ENCODE measurements around the gene PPIL1. TPM values are rescaled to one million over a fixed set of nuclear protein-coding genes. Genes with fewer than 3 reads are reported as not detected.

PPIL1 gene
- total and polyA plus RNA-seq, 2 donors (not counting 1 experiment from before 2014, with no cell fraction given) = 17.5 to 30.6 TPM

DNA sequence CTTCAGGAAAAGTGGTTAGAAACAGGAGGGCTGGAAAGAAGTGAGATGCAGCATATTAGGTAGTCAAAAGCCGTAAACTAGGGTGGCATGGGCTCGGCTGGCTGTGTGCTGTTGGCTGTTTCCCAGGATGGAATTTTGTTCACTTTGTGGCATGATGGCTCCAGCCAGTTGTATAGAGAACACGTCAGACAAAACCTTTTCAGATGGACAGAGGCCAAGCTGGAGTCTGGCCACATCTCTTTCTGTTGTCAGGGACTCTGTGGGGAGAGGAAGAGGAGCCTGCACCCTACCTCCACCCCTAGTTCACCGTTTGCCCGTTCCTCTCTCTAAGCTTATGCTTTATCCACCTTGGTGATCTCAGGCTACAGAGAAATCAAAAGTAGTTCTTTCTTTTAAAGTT is 33.2 kb upstream of the PPIL1 start:
- peak; percentile 71 to 80 for DNase-seq (ENCODE audit: low read depth in 2 of 2)

DNA sequence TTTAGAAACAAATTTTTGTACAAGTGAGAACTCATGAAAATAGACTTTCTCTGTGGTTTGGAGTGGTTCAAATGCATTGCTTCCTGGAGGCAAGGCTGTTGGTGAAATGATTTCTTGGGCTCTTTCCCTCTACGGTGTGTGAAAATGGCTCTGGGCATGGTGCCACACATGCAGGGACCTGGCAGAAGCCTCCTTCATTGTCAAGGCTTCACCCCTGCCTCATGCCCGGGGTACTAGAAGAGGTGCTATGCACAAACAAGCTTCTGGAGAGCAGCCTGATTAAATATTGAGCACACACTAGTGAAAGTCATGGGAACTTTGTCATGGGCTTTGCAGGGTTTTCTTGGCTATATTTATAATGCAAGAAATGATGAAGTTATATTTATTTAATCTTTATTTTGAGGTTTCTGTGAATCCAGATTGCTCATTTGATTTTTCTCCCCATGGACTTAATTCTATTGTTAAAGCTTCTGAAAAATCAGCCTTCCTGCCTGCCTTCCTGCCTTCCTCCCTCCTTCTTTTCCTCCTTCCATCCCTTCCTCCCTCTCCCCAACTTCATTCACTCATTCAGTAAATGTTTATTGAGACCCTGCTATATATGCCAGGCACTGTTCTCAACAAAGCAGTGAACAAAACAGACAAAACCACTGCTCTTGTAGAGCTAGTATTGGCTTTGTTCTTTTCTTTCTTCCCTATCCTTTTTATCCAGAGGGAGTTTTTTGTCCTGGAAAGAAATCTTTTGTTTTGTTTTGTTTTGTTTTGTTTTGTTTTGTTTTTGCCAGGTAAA is 32.1 kb upstream of the PPIL1 start:
- no peaks in the 10 kb centered on the region for H3K27me3 ChIP-seq (ENCODE audit: control insufficient read depth, insufficient read depth, low read length)
- no peak for DNase-seq (ENCODE audit: low read depth in 2 of 2)
- peaks cover 7% of the 10 kb centered on the region for H3K36me3 ChIP-seq (ENCODE audit: control insufficient read depth, insufficient read depth, low read length)

More for the DNA sequence above, 33.2 kb upstream of the PPIL1 start:
- H3K27ac ChIP-seq (ENCODE audit: insufficient read depth, low read length) = no peak overlapping the region
- no peaks in the 10 kb centered on the region for H4K20me1 ChIP-seq (ENCODE audit: control insufficient read depth, extremely low read depth, insufficient read depth, low read length)
- no peak overlapping the region for H2AFZ ChIP-seq (ENCODE audit: low read length)
- H3K36me3 ChIP-seq (ENCODE audit: control insufficient read depth, insufficient read depth, low read length) = peaks cover 4% of the 10 kb centered on the region
- H3K4me1 ChIP-seq (ENCODE audit: control insufficient read depth, extremely low read depth, insufficient read depth, low read length) = peaks cover 17% of the 10 kb centered on the region
- H3K4me2 ChIP-seq (ENCODE audit: extremely low read depth, insufficient read depth, low read length) = peak overlapping the region; percentile 1
- no peak overlapping the region for H3K9ac ChIP-seq (ENCODE audit: insufficient read depth, low read length)
- no peaks in the 10 kb centered on the region for H3K79me2 ChIP-seq (ENCODE audit: control insufficient read depth, insufficient read depth, low read length)
- H3K4me3 ChIP-seq (replicated peaks in 1 of 4; ENCODE audit: control extremely low read depth in 1 of 4, insufficient read depth in 1 of 4, low read depth in 3 of 4, low read length in 4 of 4) = no peak overlapping the region
- H3K27me3 ChIP-seq (ENCODE audit: control insufficient read depth, insufficient read depth, low read length) = no peaks in the 10 kb centered on the region
- no peaks in the 10 kb centered on the region for H3K9me3 ChIP-seq (ENCODE audit: control insufficient read depth, insufficient read depth, low read depth, low read length)
- TF ChIP-seq, protein P1, sequence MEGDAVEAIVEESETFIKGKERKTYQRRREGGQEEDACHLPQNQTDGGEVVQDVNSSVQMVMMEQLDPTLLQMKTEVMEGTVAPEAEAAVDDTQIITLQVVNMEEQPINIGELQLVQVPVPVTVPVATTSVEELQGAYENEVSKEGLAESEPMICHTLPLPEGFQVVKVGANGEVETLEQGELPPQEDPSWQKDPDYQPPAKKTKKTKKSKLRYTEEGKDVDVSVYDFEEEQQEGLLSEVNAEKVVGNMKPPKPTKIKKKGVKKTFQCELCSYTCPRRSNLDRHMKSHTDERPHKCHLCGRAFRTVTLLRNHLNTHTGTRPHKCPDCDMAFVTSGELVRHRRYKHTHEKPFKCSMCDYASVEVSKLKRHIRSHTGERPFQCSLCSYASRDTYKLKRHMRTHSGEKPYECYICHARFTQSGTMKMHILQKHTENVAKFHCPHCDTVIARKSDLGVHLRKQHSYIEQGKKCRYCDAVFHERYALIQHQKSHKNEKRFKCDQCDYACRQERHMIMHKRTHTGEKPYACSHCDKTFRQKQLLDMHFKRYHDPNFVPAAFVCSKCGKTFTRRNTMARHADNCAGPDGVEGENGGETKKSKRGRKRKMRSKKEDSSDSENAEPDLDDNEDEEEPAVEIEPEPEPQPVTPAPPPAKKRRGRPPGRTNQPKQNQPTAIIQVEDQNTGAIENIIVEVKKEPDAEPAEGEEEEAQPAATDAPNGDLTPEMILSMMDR (conservative IDR thresholded peaks at IDR 0.05 in 1 of 2, IDR thresholded peaks at IDR 0.05 in 1 of 2; ENCODE audit: low read depth in 1 of 2, low read length in 2 of 2) = no peak
- TF ChIP-seq EZH2 (IDR thresholded peaks at IDR 0.05; ENCODE audit: low read length, missing control alignments) = no peak

DNA sequence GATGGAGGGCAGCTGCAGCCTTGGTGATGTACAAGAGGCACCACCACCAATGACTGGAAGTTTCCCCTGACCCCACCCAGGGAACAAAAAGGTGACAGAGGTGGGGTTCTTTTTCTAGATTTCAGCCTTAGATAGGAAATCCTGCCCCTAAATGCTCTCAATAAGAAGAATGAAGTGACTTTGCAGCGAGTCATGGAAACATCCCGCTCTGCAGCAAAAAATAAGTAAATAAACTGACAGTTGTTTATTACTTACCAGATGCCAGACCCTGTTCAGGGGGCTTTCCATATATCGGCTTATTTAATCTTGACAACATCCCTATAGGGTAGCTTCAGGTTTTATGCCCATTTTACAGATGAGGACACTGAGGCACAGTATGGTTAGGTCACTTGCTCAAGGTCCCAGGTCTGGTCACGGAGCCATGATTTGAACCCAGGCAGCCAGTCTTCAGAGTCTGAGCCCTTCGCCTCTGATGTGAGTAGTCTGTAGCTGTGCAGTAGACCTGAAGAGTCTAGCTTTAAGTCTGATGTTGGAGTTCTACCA is 30.3 kb upstream of the PPIL1 start:
- H3K4me2 ChIP-seq (ENCODE audit: extremely low read depth, insufficient read depth, low read length) = no peak overlapping the region
- H2AFZ ChIP-seq (ENCODE audit: low read length) = no peak overlapping the region
- TF ChIP-seq EZH2 (IDR thresholded peaks at IDR 0.05; ENCODE audit: low read length, missing control alignments) = no peak
- TF ChIP-seq, protein P1 (conservative IDR thresholded peaks at IDR 0.05 in 1 of 2, IDR thresholded peaks at IDR 0.05 in 1 of 2; ENCODE audit: low read depth in 1 of 2, low read length in 2 of 2) = no peak
- H3K4me3 ChIP-seq (replicated peaks in 1 of 4; ENCODE audit: control extremely low read depth in 1 of 4, insufficient read depth in 1 of 4, low read depth in 3 of 4, low read length in 4 of 4) = no peak overlapping the region
- no peaks in the 10 kb centered on the region for H3K27me3 ChIP-seq (ENCODE audit: control insufficient read depth, insufficient read depth, low read length)
- no peaks in the 10 kb centered on the region for H3K9me3 ChIP-seq (ENCODE audit: control insufficient read depth, insufficient read depth, low read depth, low read length)
- no peak for DNase-seq (ENCODE audit: low read depth in 2 of 2)
- no peak overlapping the region for H3K9ac ChIP-seq (ENCODE audit: insufficient read depth, low read length)
- no peaks in the 10 kb centered on the region for H4K20me1 ChIP-seq (ENCODE audit: control insufficient read depth, extremely low read depth, insufficient read depth, low read length)
- peaks cover 7% of the 10 kb centered on the region for H3K36me3 ChIP-seq (ENCODE audit: control insufficient read depth, insufficient read depth, low read length)
- peaks cover 13% of the 10 kb centered on the region for H3K4me1 ChIP-seq (ENCODE audit: control insufficient read depth, extremely low read depth, insufficient read depth, low read length)
- no peak overlapping the region for H3K27ac ChIP-seq (ENCODE audit: insufficient read depth, low read length)
- H3K79me2 ChIP-seq (ENCODE audit: control insufficient read depth, insufficient read depth, low read length) = no peaks in the 10 kb centered on the region

More for the DNA sequence above, 32.1 kb upstream of the PPIL1 start:
- Histone ChIP-seq H2AFZ (ENCODE audit: low read length) (no peak overlapping the region), H3K79me2 (ENCODE audit: control insufficient read depth, insufficient read depth, low read length) (no peaks in the 10 kb centered on the region), H4K20me1 (ENCODE audit: control insufficient read depth, extremely low read depth, insufficient read depth, low read length) (no peaks in the 10 kb centered on the region), H3K4me1 (ENCODE audit: control insufficient read depth, extremely low read depth, insufficient read depth, low read length) (peaks cover 13% of the 10 kb centered on the region), H3K27ac (ENCODE audit: insufficient read depth, low read length) (no peak overlapping the region), H3K9me3 (ENCODE audit: control insufficient read depth, insufficient read depth, low read depth, low read length) (no peaks in the 10 kb centered on the region), H3K4me2 (ENCODE audit: extremely low read depth, insufficient read depth, low read length) (no peak overlapping the region), H3K4me3 (replicated peaks in 1 of 4; ENCODE audit: control extremely low read depth in 1 of 4, insufficient read depth in 1 of 4, low read depth in 3 of 4, low read length in 4 of 4) (no peak overlapping the region), H3K9ac (ENCODE audit: insufficient read depth, low read length) (no peak overlapping the region)
- TF ChIP-seq, protein P1 (conservative IDR thresholded peaks at IDR 0.05 in 1 of 2, IDR thresholded peaks at IDR 0.05 in 1 of 2; ENCODE audit: low read depth in 1 of 2, low read length in 2 of 2) = no peak
- TF ChIP-seq EZH2 (IDR thresholded peaks at IDR 0.05; ENCODE audit: low read length, missing control alignments) = no peak

All from fibroblast of lung (primary cell).